GM12892 (cell line): ENCODE results near the gene SHB.

Experiments used
- POLR2A ChIP-seq: IDR thresholded peaks from 2 replicates; pipeline ENCODE4 v1.6.1; 2011; ENCODE audit warnings: low read depth, low read length, control low read depth
- POLR2AphosphoS5 ChIP-seq: IDR thresholded peaks from 2 replicates; pipeline ENCODE4 v1.6.1; 2011; ENCODE audit warnings: low read depth, low read length, control low read depth
- TAF1 ChIP-seq: IDR thresholded peaks from 2 replicates; pipeline ENCODE4 v1.6.1; 2011; ENCODE audit warnings: low read depth, mild to moderate bottlenecking, control low read depth, low read length, borderline replicate concordance

DNA sequence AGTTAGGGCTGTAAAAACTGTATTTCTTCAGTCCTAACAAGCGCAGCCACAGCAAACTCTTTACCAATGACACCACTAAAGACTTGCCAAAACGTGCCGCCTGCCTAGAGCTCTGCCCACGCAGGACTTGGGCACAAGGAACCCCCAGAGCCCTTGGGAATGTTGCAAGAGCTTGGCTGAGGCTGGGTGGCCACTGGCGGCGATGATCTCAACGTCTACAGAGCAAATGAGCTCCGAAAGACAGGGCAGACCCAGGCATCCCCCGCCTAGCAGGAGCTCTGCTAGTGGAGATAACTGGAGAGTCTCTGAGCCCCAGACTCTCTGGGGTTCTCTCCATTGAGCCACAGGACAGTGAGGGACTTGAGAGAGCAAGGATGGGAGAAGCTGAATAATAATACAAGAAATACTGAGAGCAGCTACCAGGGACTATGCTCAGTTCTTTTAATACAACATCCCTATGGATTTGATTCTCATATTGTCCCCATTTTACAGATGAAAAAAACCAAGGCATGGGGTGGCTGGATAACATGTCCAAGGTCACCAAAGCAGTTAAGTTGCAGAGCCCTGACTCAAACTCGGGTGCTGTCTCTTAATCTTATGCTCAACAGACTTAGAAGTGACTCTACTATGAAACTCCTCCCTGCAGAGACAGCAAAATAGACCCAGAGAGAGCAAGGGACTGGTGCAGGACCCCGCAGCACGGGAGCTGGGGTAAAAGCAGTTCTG lies 32.5 kb downstream of the SHB start:
- no peak for TF ChIP-seq POLR2A
- TF ChIP-seq POLR2AphosphoS5 = no peak
- no peak for TF ChIP-seq TAF1
